Measurements from ENCODE around the gene NOL4L. TPM values are rescaled to one million over a fixed set of nuclear protein-coding genes. Genes with fewer than 3 reads are reported as not detected.

Gene NOL4L
- total RNA-seq, 1 donor from 2014 or later: 19.7 TPM

- DNase-seq: no peak
- ATAC-seq: no peak
- Histone ChIP-seq H3K27me3 (no peaks in the 10 kb centered on the region), H3K27ac (no peak overlapping the region), H3K36me3 (no peaks in the 10 kb centered on the region), H3K9me3 (no peaks in the 10 kb centered on the region), H3K4me3 (no peak overlapping the region), H3K4me1 (peaks cover 38% of the 10 kb centered on the region)
- TF ChIP-seq CTCF (IDR thresholded peaks at IDR 0.05): no peak
- intact Hi-C loops (cut with DNase I): no loop called here
Measured at GRCh38 chr20:32461836-32462600, 123.1 kb downstream of the NOL4L start.

GRCh38 chr20:32460683-32461320 is 124.3 kb downstream of the NOL4L start:
- intact Hi-C loops (cut with DNase I): no loop called here
- TF ChIP-seq CTCF (IDR thresholded peaks at IDR 0.05): no peak
- no peaks in the 10 kb centered on the region for H3K27me3 ChIP-seq
- H3K4me1 ChIP-seq: peaks cover 27% of the 10 kb centered on the region
- no peak overlapping the region for H3K4me3 ChIP-seq
- no peak for ATAC-seq
- no peak for DNase-seq
- no peaks in the 10 kb centered on the region for H3K36me3 ChIP-seq
- H3K27ac ChIP-seq: no peak overlapping the region
- H3K9me3 ChIP-seq: no peaks in the 10 kb centered on the region

- Histone ChIP-seq H3K27ac (no peak overlapping the region), H3K4me1 (peaks cover 21% of the 10 kb centered on the region), H3K4me3 (no peak overlapping the region), H3K9me3 (no peaks in the 10 kb centered on the region), H3K27me3 (no peaks in the 10 kb centered on the region), H3K36me3 (no peaks in the 10 kb centered on the region)
- no peak for TF ChIP-seq CTCF (IDR thresholded peaks at IDR 0.05)
- no peak for ATAC-seq
- no peak for DNase-seq
- intact Hi-C loops (cut with DNase I): no loop called here
Measured at GRCh38 chr20:32460231-32460630, 124.9 kb downstream of the NOL4L start.

GRCh38 chr20:32458837-32459220 is 126.3 kb downstream of the NOL4L start:
- Histone ChIP-seq H3K4me3 (no peak overlapping the region), H3K9me3 (no peaks in the 10 kb centered on the region), H3K36me3 (no peaks in the 10 kb centered on the region), H3K27ac (no peak overlapping the region), H3K4me1 (peaks cover 13% of the 10 kb centered on the region), H3K27me3 (no peaks in the 10 kb centered on the region)
- DNase-seq: no peak
- TF ChIP-seq CTCF (IDR thresholded peaks at IDR 0.05): no peak
- intact Hi-C loops (cut with DNase I): no loop called here
- no peak for ATAC-seq

- peaks cover 13% of the 10 kb centered on the region for H3K4me1 ChIP-seq
- no peak for TF ChIP-seq CTCF (IDR thresholded peaks at IDR 0.05)
- H3K36me3 ChIP-seq: peaks cover 5% of the 10 kb centered on the region
- no peaks in the 10 kb centered on the region for H3K27me3 ChIP-seq
- no peak overlapping the region for H3K4me3 ChIP-seq
- ATAC-seq: no peak
- no peaks in the 10 kb centered on the region for H3K9me3 ChIP-seq
- intact Hi-C loops (cut with DNase I): no loop called here
- no peak for DNase-seq
- H3K27ac ChIP-seq: no peak overlapping the region
Measured at GRCh38 chr20:32458061-32458836, 126.9 kb downstream of the NOL4L start.
